HUES48 (cell line): ENCODE results near the gene PYGO1.
"Not testable (repeated sequence)": the region's sequence is repeated elsewhere in the genome, so short reads cannot be mapped to it uniquely, and the experiment has no call there.

Experiments
- H3K27ac ChIP-seq: one replicate; pipeline ENCODE4 v1.7.0; 2013; ENCODE audit warnings: low read depth, low read length, inconsistent platforms
- H3K27me3 ChIP-seq: 2 replicates; pipeline ENCODE4 v1.6.1; 2013; ENCODE audit warnings: mild to moderate bottlenecking, low read length; ENCODE audit not compliant: control insufficient read depth, insufficient read depth
- H3K36me3 ChIP-seq: 2 replicates; pipeline ENCODE4 v1.6.1; 2013; ENCODE audit warnings: low read length; ENCODE audit not compliant: control insufficient read depth, insufficient read depth
- H3K4me1 ChIP-seq: 2 replicates; pipeline ENCODE4 v1.6.1; 2013; ENCODE audit warnings: mild to moderate bottlenecking, low read length; ENCODE audit not compliant: control insufficient read depth, insufficient read depth
- H3K4me3 ChIP-seq: 2 replicates; pipeline ENCODE4 v1.5.1; 2013; ENCODE audit warnings: mild to moderate bottlenecking, low read depth, low read length
- H3K9ac ChIP-seq: 2 replicates; pipeline ENCODE4 v1.6.1; 2013; ENCODE audit warnings: mild to moderate bottlenecking, low read depth, low read length, moderate library complexity
- H3K9me3 ChIP-seq: 2 replicates; pipeline ENCODE4 v1.6.1; 2013; ENCODE audit warnings: low read length; ENCODE audit not compliant: control insufficient read depth, insufficient read depth

Gene PYGO1

DNA sequence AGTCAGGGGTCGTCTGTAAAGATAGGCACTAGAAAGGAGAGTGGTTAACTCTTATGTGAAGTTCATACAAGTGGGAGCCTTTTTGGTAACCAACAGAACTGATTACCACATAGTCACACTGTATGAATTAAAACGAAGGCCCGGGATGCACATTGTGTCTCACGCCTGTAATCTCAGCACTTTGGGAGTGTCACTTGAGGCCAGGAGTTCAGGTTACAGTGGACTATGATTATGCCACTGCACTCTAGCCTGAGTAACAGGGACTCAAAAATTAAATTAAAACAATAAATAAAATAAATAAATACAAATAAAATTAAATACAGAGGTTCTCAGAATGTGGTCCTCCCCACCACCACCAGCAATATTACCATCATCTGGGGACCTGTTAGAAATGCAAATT, 80.6 kb downstream of the PYGO1 start:
- Histone ChIP-seq H3K27ac (no peak overlapping the region), H3K36me3 (no peaks in the 10 kb centered on the region), H3K9me3 (no peaks in the 10 kb centered on the region), H3K4me3 (no peak overlapping the region), H3K4me1 (no peaks in the 10 kb centered on the region), H3K27me3 (no peaks in the 10 kb centered on the region), H3K9ac (no peak overlapping the region)

DNA sequence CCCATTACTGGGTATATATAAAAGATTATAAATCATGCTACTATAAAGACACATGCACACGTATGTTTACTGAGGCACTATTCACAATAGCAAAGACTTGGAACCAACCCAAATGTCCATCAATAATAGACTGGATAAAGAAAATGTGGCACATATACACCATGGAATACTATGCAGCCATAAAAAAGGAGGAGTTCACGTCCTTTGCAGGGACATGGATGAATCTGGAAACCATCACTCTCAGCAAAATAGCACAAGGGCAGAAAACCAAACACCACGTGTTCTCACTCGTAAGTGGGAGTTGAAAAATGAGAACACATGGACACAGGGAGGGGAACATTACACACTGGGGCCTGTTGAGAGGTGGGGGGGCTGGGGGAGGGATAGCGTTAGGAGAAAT, 82.7 kb downstream of the PYGO1 start:
- H3K9ac ChIP-seq, H3K36me3 ChIP-seq, H3K4me1 ChIP-seq, H3K4me3 ChIP-seq, H3K9me3 ChIP-seq, H3K27me3 ChIP-seq, H3K27ac ChIP-seq: not testable (repeated sequence)

DNA sequence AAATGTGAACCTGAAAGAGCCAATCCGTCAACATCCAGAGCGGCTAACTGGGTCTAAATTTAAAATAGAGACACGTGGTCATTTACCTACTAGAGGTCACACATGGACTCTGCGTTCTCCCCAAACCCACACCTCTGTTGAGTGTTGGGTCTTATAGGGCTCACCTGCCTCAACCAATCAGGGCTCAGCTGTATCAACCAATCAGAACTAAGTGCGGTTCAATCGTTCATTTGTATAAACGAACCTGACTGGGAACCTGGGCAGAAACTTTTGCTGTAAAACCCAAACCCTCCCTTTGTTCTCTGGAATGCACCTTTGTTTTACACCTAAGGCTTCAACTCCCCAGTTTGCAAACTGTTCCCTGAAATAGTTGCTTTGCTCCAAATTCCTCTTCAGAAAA, 89.0 kb downstream of the PYGO1 start:
- no peaks in the 10 kb centered on the region for H3K36me3 ChIP-seq
- no peaks in the 10 kb centered on the region for H3K27me3 ChIP-seq
- 0 out of 2 replicates have a peak, but pooled peaks cover 4% of the 10 kb centered on the region for H3K4me1 ChIP-seq
- no peak overlapping the region for H3K9ac ChIP-seq
- H3K9me3 ChIP-seq = no peaks in the 10 kb centered on the region
- H3K4me3 ChIP-seq = no peak overlapping the region
- H3K27ac ChIP-seq = no peak overlapping the region

DNA sequence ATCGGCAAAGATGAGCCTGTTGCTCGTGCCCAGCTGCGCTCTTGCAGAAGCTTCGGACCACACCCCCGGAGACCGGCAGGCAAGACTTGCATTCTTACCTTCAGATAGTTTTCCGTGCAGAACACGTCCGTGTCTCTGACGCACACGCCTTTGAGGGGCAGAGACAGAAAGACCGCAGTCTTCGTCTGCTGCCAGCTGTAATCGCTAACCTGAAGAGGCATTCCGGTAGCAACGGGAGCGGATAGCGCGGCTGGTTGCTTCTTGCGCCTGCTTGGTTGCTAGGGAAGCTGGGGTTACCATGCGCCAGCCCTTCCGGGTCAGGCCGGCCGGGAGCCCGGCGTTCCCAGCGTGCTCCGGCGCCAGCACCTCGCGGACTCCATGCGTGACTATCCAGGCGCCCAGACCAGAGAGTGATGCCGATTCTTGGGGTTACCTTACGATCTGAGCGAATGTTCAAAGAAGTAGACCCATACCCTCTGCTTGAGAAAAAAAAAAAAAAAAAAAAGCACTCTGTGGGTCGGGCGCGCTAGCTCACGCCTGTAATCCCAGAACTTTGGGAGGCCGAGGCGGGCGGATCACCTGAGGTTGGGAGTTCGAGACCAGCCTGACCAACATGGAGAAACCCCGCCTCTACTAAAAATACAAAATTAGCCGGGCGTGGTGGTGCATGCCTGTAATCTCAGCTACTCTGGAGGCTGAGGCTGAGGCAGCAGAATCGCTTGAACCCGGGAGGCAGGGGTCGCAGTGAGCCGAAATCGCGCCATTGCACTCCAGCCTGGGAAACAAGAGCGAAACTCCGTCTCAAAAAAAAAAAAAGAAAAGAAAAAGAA, 89.8 kb downstream of the PYGO1 start:
- not testable (repeated sequence) for H3K27me3 ChIP-seq, H3K4me1 ChIP-seq, H3K9ac ChIP-seq, H3K27ac ChIP-seq, H3K36me3 ChIP-seq, H3K9me3 ChIP-seq
- peak overlapping the region; percentile 78 for H3K4me3 ChIP-seq

DNA sequence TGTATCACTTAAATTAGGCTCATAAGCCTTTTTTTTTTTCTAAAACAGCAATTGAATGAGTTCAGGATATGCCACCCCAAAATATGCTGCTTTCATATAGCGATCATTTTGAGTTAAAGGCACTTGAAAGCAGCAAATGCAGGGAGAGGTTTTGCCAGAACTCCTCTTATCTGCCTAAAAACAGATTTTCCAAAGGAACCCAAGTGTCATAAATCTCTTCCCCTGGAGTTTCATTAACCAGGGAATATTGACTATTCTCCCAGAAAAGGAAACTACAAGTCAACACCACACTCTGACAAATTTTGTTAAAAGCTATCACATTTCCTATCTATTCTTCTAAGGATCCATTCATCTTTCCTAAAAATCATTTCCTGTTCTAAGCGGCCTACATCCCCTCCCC, 91.4 kb downstream of the PYGO1 start:
- H3K9ac ChIP-seq = no peak overlapping the region

DNA sequence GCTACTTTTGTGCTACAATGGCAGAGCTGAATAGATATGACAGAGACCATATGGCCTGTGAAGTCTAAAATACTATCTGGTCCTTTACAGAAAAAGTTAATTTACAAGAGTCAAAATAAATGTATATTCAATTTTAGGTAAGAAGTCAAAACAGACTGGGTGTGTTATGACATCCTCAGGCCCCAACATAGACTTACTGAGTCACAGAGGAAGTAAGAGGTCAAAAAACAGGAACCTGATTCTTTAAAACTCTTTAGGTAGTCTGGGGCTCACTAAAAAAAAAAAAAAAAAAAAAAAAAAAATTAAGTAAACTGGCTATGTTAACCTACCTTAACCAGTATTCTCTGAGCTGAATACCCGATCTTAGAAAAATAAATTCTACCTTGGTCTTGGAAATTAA, 93.2 kb downstream of the PYGO1 start:
- Histone ChIP-seq H3K36me3 (no peaks in the 10 kb centered on the region), H3K9me3 (no peaks in the 10 kb centered on the region), H3K27me3 (no peaks in the 10 kb centered on the region), H3K27ac (no peak overlapping the region), H3K9ac (no peak overlapping the region), H3K4me1 (0 out of 2 replicates have a peak, but pooled peaks cover 4% of the 10 kb centered on the region), H3K4me3 (no peak overlapping the region)

More for the DNA sequence above, 91.4 kb downstream of the PYGO1 start:
- Histone ChIP-seq H3K4me1 (0 out of 2 replicates have a peak, but pooled peaks cover 4% of the 10 kb centered on the region), H3K27me3 (no peaks in the 10 kb centered on the region), H3K9me3 (no peaks in the 10 kb centered on the region), H3K36me3 (no peaks in the 10 kb centered on the region), H3K27ac (no peak overlapping the region), H3K4me3 (no peak overlapping the region)

DNA sequence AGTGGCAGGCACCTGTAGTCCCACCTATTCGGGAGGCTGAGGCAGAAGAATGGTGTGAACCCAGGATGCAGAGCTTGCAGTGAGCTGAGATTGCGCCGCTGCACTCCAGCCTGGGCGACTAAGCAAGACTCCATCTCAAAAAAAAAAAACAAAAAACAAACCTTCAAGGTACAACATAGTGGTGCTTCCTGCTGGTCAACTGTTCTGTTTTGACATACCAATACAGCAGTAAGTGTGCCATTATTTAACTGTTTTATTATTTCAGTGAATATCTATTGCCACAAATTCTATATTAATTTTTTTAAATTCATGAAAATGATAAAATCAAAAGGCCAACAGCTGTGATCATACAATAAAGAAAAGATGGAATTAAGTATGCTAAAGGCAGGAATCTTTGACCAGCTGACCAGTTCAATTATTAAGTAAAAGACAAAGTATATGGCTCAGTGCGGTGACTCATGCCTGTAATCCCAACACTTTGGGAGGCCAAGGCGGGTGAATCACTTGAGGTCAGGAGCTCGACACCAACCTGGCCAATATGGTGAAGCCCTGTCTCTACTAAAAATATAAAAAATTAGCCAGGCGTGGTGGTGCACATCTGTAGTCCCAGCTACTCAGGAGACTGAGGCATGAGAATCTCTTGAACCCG, 99.1 kb downstream of the PYGO1 start:
- H3K4me3 ChIP-seq, H3K9me3 ChIP-seq, H3K9ac ChIP-seq, H3K27ac ChIP-seq, H3K27me3 ChIP-seq, H3K4me1 ChIP-seq, H3K36me3 ChIP-seq: not testable (repeated sequence)
